ENCODE results near the gene COA1.
A peak's percentile ranks its signal among the peaks of the same experiment; 100 is the strongest.

COA1 gene

GRCh38 chr7:43727494-43727893, 1.8 kb downstream of the COA1 start:
- Histone ChIP-seq H3K36me3 (ENCODE audit: control insufficient read depth in 4 of 4, insufficient read depth in 4 of 4, low read length in 3 of 4) (no peaks in the 10 kb centered on the region), H3K9me3 (ENCODE audit: control extremely low read depth in 1 of 5, control insufficient read depth in 4 of 5, insufficient read depth in 2 of 5, low read depth in 1 of 5, low read length in 4 of 5) (no peaks in the 10 kb centered on the region), H3K27ac (ENCODE audit: insufficient read depth in 1 of 2, low read depth in 1 of 2, low read length in 2 of 2, poor library complexity in 1 of 2, severe bottlenecking in 2 of 2) (no peak overlapping the region), H3K27me3 (replicated peaks in 2 of 5; ENCODE audit: control insufficient read depth in 4 of 5, insufficient read depth in 5 of 5, low read length in 4 of 5) (no peaks in the 10 kb centered on the region), H3K4me3 (ENCODE audit: control insufficient read depth in 1 of 7, extremely low read depth in 1 of 7, insufficient read depth in 4 of 7, low read depth in 2 of 7, low read length in 6 of 7) (no peak overlapping the region), H3K4me1 (ENCODE audit: control extremely low read depth in 1 of 4, control insufficient read depth in 4 of 4, insufficient read depth in 4 of 4, low read length in 3 of 4) (peaks cover 3 to 15% (median 8%) of the 10 kb centered on the region in 4 experiments)
- ChIA-PET CTCF (interaction anchor here (0.7 to 1.6 kb wide), 2 partner anchors 28 to 111 kb away, joined by 3 to 4 read pairs; no protein-coding TSS in a partner anchor), POLR2A (interaction anchor here (0.9 kb wide), 1 partner anchor 111 kb away, joined by 3 read pairs; no protein-coding TSS in a partner anchor)
- no CpG with 5 or more reads among the region's 1 CpG for whole genome bisulfite sequencing (ENCODE audit: insufficient coverage)
- DNase-seq, result no peak

- Histone ChIP-seq H3K4me3 (ENCODE audit: control insufficient read depth in 1 of 7, extremely low read depth in 1 of 7, insufficient read depth in 4 of 7, low read depth in 2 of 7, low read length in 6 of 7) (no peak overlapping the region), H3K9me3 (ENCODE audit: control extremely low read depth in 1 of 5, control insufficient read depth in 4 of 5, insufficient read depth in 2 of 5, low read depth in 1 of 5, low read length in 4 of 5) (no peaks in the 10 kb centered on the region), H3K27ac (ENCODE audit: insufficient read depth in 1 of 2, low read depth in 1 of 2, low read length in 2 of 2, poor library complexity in 1 of 2, severe bottlenecking in 2 of 2) (no peak overlapping the region), H3K27me3 (replicated peaks in 2 of 5; ENCODE audit: control insufficient read depth in 4 of 5, insufficient read depth in 5 of 5, low read length in 4 of 5) (no peaks in the 10 kb centered on the region), H3K36me3 (ENCODE audit: control insufficient read depth in 4 of 4, insufficient read depth in 4 of 4, low read length in 3 of 4) (no peaks in the 10 kb centered on the region), H3K4me1 (ENCODE audit: control extremely low read depth in 1 of 4, control insufficient read depth in 4 of 4, insufficient read depth in 4 of 4, low read length in 3 of 4) (peaks cover 3 to 15% (median 8%) of the 10 kb centered on the region in 4 experiments)
- POLR2A ChIA-PET, result interaction anchor here (0.9 kb wide), 1 partner anchor 111 kb away, joined by 3 read pairs; no protein-coding TSS in a partner anchor
- no peak for DNase-seq
- CTCF ChIA-PET, result interaction anchor here (1.6 kb wide), 1 partner anchor 27 kb away, joined by 3 read pairs; no protein-coding TSS in a partner anchor
- 93% methylated on average over 2 of the region's 5 CpGs for WGBS (ENCODE audit: insufficient coverage)
Measured at GRCh38 chr7:43727003-43727402, 2.3 kb downstream of the COA1 start.

GRCh38 chr7:43726466-43726865, 2.9 kb downstream of the COA1 start:
- Histone ChIP-seq H3K4me1 (ENCODE audit: control extremely low read depth in 1 of 4, control insufficient read depth in 4 of 4, insufficient read depth in 4 of 4, low read length in 3 of 4) (peaks cover 3 to 15% (median 8%) of the 10 kb centered on the region in 4 experiments), H3K4me3 (ENCODE audit: control insufficient read depth in 1 of 7, extremely low read depth in 1 of 7, insufficient read depth in 4 of 7, low read depth in 2 of 7, low read length in 6 of 7) (no peak overlapping the region), H3K9me3 (ENCODE audit: control extremely low read depth in 1 of 5, control insufficient read depth in 4 of 5, insufficient read depth in 2 of 5, low read depth in 1 of 5, low read length in 4 of 5) (no peaks in the 10 kb centered on the region), H3K27me3 (replicated peaks in 2 of 5; ENCODE audit: control insufficient read depth in 4 of 5, insufficient read depth in 5 of 5, low read length in 4 of 5) (no peaks in the 10 kb centered on the region), H3K36me3 (ENCODE audit: control insufficient read depth in 4 of 4, insufficient read depth in 4 of 4, low read length in 3 of 4) (no peaks in the 10 kb centered on the region), H3K27ac (ENCODE audit: insufficient read depth in 1 of 2, low read depth in 1 of 2, low read length in 2 of 2, poor library complexity in 1 of 2, severe bottlenecking in 2 of 2) (no peak overlapping the region)
- ChIA-PET POLR2A (interaction anchor here (0.9 kb wide), 1 partner anchor 112 kb away, joined by 3 read pairs; no protein-coding TSS in a partner anchor), CTCF (interaction anchor here (1.5 kb wide), 1 partner anchor 113 kb away, joined by 3 read pairs; no protein-coding TSS in a partner anchor)
- no peak for DNase-seq
- WGBS (ENCODE audit: insufficient coverage), result 79% methylated on average over 3 of the region's 4 CpGs

- Histone ChIP-seq H3K4me1 (ENCODE audit: control extremely low read depth in 1 of 4, control insufficient read depth in 4 of 4, insufficient read depth in 4 of 4, low read length in 3 of 4) (peaks cover 3 to 13% (median 8%) of the 10 kb centered on the region in 4 experiments), H3K9me3 (ENCODE audit: control extremely low read depth in 1 of 5, control insufficient read depth in 4 of 5, insufficient read depth in 2 of 5, low read depth in 1 of 5, low read length in 4 of 5) (no peaks in the 10 kb centered on the region), H3K27ac (ENCODE audit: insufficient read depth in 1 of 2, low read depth in 1 of 2, low read length in 2 of 2, poor library complexity in 1 of 2, severe bottlenecking in 2 of 2) (no peak overlapping the region), H3K4me3 (ENCODE audit: control insufficient read depth in 1 of 7, extremely low read depth in 1 of 7, insufficient read depth in 4 of 7, low read depth in 2 of 7, low read length in 6 of 7) (no peak overlapping the region), H3K36me3 (ENCODE audit: control insufficient read depth in 4 of 4, insufficient read depth in 4 of 4, low read length in 3 of 4) (no peaks in the 10 kb centered on the region), H3K27me3 (replicated peaks in 2 of 5; ENCODE audit: control insufficient read depth in 4 of 5, insufficient read depth in 5 of 5, low read length in 4 of 5) (no peaks in the 10 kb centered on the region)
- POLR2A ChIA-PET, result interaction anchor here (0.7 kb wide), 1 partner anchor 472 kb away, joined by 3 read pairs; no protein-coding TSS in a partner anchor
- DNase-seq, result no peak
- CTCF ChIA-PET, result interaction anchor here (1.3 to 1.5 kb wide), 2 partner anchors 98 to 114 kb away, joined by 3 read pairs; no protein-coding TSS in a partner anchor
- WGBS (ENCODE audit: insufficient coverage), result 92% methylated on average over 3 of the region's 3 CpGs
Measured at GRCh38 chr7:43725251-43725650, 4.1 kb downstream of the COA1 start.

- H3K4me3 ChIP-seq (ENCODE audit: control insufficient read depth in 1 of 7, extremely low read depth in 1 of 7, insufficient read depth in 4 of 7, low read depth in 2 of 7, low read length in 6 of 7), result no peak overlapping the region
- H3K27me3 ChIP-seq (replicated peaks in 2 of 5; ENCODE audit: control insufficient read depth in 4 of 5, insufficient read depth in 5 of 5, low read length in 4 of 5), result no peaks in the 10 kb centered on the region
- no peaks in the 10 kb centered on the region for H3K9me3 ChIP-seq (ENCODE audit: control extremely low read depth in 1 of 5, control insufficient read depth in 4 of 5, insufficient read depth in 2 of 5, low read depth in 1 of 5, low read length in 4 of 5)
- DNase-seq, result no peak
- H3K27ac ChIP-seq (ENCODE audit: insufficient read depth in 1 of 2, low read depth in 1 of 2, low read length in 2 of 2, poor library complexity in 1 of 2, severe bottlenecking in 2 of 2), result no peak overlapping the region
- ChIA-PET CTCF (interaction anchor here (0.6 to 6.3 kb wide), 7 partner anchors 11 to 149 kb away, joined by 3 to 31 read pairs (median 4); partner anchors contain the start of genes BLVRA and STK17A), POLR2A (no interaction called here)
- H3K36me3 ChIP-seq (ENCODE audit: control insufficient read depth in 4 of 4, insufficient read depth in 4 of 4, low read length in 3 of 4), result no peaks in the 10 kb centered on the region
- H3K4me1 ChIP-seq (ENCODE audit: control extremely low read depth in 1 of 4, control insufficient read depth in 4 of 4, insufficient read depth in 4 of 4, low read length in 3 of 4), result no peaks in the 10 kb centered on the region
Measured at GRCh38 chr7:43723007-43723341, 6.3 kb downstream of the COA1 start.

GRCh38 chr7:43721193-43721806, 8.0 kb downstream of the COA1 start:
- H3K36me3 ChIP-seq (ENCODE audit: control insufficient read depth in 4 of 4, insufficient read depth in 4 of 4, low read length in 3 of 4), result no peaks in the 10 kb centered on the region
- no peaks in the 10 kb centered on the region for H3K27me3 ChIP-seq (replicated peaks in 2 of 5; ENCODE audit: control insufficient read depth in 4 of 5, insufficient read depth in 5 of 5, low read length in 4 of 5)
- no peaks in the 10 kb centered on the region for H3K4me1 ChIP-seq (ENCODE audit: control extremely low read depth in 1 of 4, control insufficient read depth in 4 of 4, insufficient read depth in 4 of 4, low read length in 3 of 4)
- DNase-seq, result peak; percentile 56 to 78 (median 75)
- H3K9me3 ChIP-seq (ENCODE audit: control extremely low read depth in 1 of 5, control insufficient read depth in 4 of 5, insufficient read depth in 2 of 5, low read depth in 1 of 5, low read length in 4 of 5), result peaks cover 0 to 2% (median 0%) of the 10 kb centered on the region in 5 experiments
- no CpG with 5 or more reads among the region's 2 CpGs for WGBS (ENCODE audit: insufficient coverage)
- ChIA-PET POLR2A (interaction anchor here (0.6 kb wide), 1 partner anchor 31 kb away, joined by 3 read pairs; no protein-coding TSS in a partner anchor), CTCF (interaction anchor here (0.7 to 6.3 kb wide), 16 partner anchors 8 to 298 kb away, joined by 3 to 31 read pairs (median 4); partner anchors contain the start of genes BLVRA and STK17A)
- H3K4me3 ChIP-seq (ENCODE audit: control insufficient read depth in 1 of 7, extremely low read depth in 1 of 7, insufficient read depth in 4 of 7, low read depth in 2 of 7, low read length in 6 of 7), result no peak overlapping the region
- no peak overlapping the region for H3K27ac ChIP-seq (ENCODE audit: insufficient read depth in 1 of 2, low read depth in 1 of 2, low read length in 2 of 2, poor library complexity in 1 of 2, severe bottlenecking in 2 of 2)

GRCh38 chr7:43716598-43716997, 12.7 kb downstream of the COA1 start:
- H3K27ac ChIP-seq (ENCODE audit: insufficient read depth in 1 of 2, low read depth in 1 of 2, low read length in 2 of 2, poor library complexity in 1 of 2, severe bottlenecking in 2 of 2), result no peak overlapping the region
- no peaks in the 10 kb centered on the region for H3K27me3 ChIP-seq (replicated peaks in 2 of 5; ENCODE audit: control insufficient read depth in 4 of 5, insufficient read depth in 5 of 5, low read length in 4 of 5)
- WGBS (ENCODE audit: insufficient coverage), result 14% methylated on average over 1 of the region's 2 CpGs
- H3K9me3 ChIP-seq (ENCODE audit: control extremely low read depth in 1 of 5, control insufficient read depth in 4 of 5, insufficient read depth in 2 of 5, low read depth in 1 of 5, low read length in 4 of 5), result peaks cover 0 to 2% (median 0%) of the 10 kb centered on the region in 5 experiments
- DNase-seq, result no peak
- H3K4me1 ChIP-seq (ENCODE audit: control extremely low read depth in 1 of 4, control insufficient read depth in 4 of 4, insufficient read depth in 4 of 4, low read length in 3 of 4), result no peaks in the 10 kb centered on the region
- H3K4me3 ChIP-seq (ENCODE audit: control insufficient read depth in 1 of 7, extremely low read depth in 1 of 7, insufficient read depth in 4 of 7, low read depth in 2 of 7, low read length in 6 of 7), result no peak overlapping the region
- H3K36me3 ChIP-seq (ENCODE audit: control insufficient read depth in 4 of 4, insufficient read depth in 4 of 4, low read length in 3 of 4), result no peaks in the 10 kb centered on the region
- ChIA-PET CTCF (interaction anchor here (0.6 to 1.6 kb wide), 2 partner anchors 77 to 134 kb away, joined by 3 to 7 read pairs; partner anchors contain the start of gene STK17A), POLR2A (no interaction called here)

Data from common myeloid progenitor, CD34-positive (primary cell).